Fibroblast of skin of right biceps (primary cell): ENCODE measurements around the gene NUDT16.
A peak's percentile ranks its signal among the peaks of the same experiment; 100 is the strongest.
"Not testable (repeated sequence)": the region's sequence is repeated elsewhere in the genome, so short reads cannot be mapped to it uniquely, and the experiment has no call there.

Experiments used
- DNase-seq: peaks from one replicate; pipeline ENCODE4 v3.0.0-alpha.2; 2013

The NUDT16 gene

DNA sequence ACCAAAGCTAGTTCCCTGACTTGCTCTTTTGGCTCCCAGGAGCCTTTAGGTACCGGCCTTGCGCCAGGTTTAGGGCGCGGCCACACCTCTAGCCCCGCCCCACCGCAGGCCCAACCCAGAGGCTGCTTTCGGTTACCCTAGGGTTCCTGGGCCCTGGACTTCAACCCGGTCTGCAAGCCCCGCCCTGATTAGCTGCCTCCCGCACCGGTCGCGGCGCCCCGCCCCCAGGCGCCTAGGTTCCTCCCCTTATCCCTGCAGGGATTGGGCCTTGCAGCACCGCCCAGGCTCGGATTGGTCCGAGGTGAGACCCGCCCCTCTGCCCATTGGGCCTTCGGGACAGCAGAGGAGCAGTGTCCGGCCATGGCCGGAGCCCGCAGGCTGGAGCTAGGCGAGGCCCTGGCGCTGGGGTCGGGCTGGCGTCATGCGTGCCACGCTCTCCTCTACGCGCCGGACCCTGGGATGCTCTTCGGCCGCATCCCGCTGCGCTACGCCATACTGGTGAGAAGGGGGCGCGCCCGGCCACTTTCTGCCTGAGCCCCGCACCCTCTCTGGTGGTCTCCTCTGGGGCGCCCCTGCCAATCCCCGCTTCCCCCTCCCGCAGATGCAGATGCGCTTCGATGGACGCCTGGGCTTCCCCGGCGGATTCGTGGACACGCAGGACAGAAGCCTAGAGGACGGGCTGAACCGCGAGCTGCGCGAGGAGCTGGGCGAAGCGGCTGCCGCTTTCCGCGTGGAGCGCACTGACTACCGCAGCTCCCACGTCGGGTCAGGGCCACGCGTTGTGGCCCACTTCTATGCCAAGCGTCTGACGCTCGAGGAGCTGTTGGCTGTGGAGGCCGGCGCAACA, at the start of gene NUDT16:
NUDT16 (plus strand) TSS at position 330 of the 847 bp plus-strand sequence; CDS start at position 361, 31 bp downstream.
- DNase-seq, result peak; percentile 97

DNA sequence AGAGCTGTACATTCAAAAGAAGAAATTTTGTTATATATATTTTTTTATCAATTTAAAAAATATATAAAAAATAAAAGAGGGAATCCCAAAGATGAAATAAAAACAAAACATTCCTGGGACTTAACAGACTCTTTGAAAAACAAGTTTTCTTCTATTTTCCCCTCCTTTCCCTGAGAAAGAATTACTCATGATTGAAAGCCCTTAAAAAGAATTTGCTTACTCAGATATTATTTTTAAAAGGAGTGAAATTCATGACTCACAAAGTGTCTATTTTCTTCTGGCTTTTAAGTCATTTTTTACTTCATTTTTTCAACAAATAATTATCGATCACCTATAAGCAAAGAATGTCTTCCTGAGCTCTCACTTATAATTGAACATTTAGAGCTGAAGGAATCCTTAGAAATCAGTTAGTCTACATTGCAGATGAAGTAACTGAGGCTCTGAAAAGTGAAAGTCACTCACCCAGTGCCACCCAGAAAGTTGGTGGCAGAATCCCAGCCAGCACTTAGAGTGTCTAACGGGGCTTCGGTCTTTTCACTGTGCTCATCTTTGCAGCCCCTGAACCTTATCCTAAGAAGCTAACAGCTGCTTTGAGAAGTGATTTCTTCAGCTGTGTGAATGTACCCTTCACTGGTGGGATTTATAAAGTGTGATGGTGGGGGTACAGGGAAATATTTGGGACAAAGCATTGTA, 42.5 kb upstream of the NUDT16 start:
- peak; percentile 44 for DNase-seq

DNA sequence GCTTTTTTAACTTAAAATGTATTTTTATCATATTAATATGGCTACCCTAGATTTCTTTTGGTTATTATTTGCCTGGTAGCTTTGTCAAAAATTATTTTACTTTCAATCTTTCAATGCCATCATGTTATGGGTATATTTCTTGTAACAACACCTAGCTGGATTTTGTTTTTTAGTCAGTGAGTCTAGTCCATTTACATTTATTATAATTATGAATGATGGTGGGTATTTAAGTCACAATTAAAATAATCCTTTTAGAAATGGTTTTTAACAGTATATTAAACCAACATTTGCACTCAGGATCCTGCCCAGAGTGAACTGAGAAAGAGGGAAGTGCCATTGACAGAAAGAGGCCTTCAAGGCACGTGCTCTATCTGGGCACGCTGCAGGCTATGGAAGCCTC, 39.8 kb upstream of the NUDT16 start:
- no peak for DNase-seq

GRCh38 chr3:131348911-131349310, 32.7 kb upstream of the NUDT16 start:
- no peak for DNase-seq

DNA sequence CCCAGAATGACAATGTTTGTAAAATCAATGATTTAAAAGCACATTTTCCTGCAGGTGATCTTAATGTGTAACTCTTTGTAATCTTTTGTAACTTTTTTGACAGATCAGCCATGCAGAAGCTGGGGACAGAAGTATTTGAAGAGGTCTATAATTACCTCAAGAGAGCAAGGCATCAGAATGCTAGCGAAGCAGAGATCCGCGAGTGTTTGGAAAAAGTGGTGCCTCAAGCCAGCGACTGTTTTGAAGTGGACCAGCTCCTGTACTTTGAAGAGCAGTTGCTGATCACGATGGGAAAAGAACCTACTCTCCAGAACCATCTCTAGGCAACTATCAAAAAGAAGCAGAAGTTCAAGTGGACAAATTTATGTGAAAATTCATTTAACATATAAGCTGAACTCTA, 32.1 kb upstream of the NUDT16 start:
- no peak for DNase-seq

- peak; percentile 74 for DNase-seq
Observed at GRCh38 chr3:131349946-131350347, 31.6 kb upstream of the NUDT16 start.

GRCh38 chr3:131350506-131350905, 31.1 kb upstream of the NUDT16 start:
- peak; percentile 47 for DNase-seq

DNA sequence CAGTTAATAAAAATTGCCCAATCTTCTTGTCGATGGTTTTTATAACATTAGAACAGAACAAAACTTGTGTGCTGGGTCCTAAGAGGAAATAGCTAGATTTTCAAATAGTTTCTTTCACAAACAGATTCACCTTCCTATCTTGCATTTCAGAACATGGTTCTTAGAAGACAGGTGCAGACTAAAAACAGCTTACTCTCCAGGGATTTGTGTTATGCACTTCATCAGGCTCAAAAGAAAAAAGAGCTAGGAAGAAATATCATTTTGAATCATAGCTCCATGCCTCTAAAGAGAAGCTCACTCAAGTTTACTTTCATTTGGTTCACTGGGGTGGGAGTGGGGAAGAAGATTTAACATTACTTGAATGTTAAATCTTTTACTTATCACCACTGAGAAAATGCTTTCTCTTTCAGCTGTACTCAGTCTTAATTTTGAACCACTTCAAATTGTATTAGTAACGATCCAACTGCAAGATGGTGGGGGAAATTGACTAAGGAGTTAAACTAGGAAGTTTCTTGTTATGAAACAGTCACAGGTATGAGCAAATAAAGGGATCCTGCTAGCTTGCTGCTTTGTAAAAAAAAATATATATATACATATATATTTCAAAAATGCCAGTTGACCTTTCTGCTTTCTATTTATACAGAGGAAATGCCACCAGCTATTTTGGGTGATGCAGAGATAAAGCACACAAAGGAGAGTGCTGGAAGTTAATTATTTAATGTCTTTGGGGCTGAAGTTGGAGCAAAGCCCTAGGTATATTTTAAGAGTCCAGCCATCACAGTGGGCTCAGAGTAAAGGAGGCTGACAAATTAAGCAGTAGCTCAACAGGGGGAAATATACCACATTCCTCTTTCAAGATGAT, 28.3 kb upstream of the NUDT16 start:
- DNase-seq, result no peak

DNA sequence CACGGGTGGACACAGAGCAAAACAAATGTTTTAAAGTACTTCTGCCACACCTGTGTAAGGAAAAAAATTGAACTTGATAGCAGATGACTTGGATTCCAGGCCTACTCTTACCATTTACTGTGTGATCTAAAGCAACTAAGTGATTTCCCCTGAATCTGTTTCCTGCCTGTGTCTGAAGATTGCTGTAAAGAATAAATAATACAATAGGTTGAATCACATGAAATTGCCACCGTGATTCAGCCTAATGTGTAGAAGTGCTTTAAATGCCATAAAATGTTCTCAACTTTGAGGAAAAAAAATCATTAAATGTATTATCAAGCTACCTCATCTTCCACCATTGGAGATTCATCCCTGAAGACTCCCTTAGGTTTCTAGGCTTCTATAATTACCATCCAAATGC, 27.6 kb upstream of the NUDT16 start:
- DNase-seq, result no peak

DNA sequence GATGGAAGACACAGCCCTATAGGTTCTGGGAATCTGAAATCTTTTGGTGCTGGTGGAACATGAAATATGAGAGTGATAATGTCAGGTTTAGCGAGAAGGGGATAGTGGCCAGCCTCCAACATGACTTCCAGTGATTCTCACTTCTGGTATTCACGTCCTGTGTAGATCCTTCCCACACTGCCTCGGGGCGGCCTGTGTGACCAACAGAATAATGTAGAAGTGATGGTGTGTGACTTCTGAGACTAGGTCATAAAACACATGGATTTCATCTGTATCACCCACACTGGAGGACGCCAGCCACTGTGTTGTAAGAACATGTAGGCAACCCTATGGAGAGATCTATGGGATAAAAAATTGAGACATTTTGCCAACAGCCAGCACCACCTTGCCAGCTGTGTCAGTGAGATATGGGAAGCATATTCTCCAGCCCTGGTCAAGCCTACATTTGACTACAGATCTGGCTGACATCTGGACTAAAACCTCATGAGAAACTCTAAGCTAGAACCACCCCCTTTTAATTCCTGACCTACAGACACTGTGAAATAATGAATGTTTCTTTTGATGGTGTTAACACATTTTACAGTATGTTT, 25.5 kb upstream of the NUDT16 start:
- DNase-seq, result peak; percentile 45

GRCh38 chr3:131357275-131357674, 24.3 kb upstream of the NUDT16 start:
- DNase-seq, result no peak

- DNase-seq, result no peak
Observed at GRCh38 chr3:131360191-131360755, 21.3 kb upstream of the NUDT16 start.

DNA sequence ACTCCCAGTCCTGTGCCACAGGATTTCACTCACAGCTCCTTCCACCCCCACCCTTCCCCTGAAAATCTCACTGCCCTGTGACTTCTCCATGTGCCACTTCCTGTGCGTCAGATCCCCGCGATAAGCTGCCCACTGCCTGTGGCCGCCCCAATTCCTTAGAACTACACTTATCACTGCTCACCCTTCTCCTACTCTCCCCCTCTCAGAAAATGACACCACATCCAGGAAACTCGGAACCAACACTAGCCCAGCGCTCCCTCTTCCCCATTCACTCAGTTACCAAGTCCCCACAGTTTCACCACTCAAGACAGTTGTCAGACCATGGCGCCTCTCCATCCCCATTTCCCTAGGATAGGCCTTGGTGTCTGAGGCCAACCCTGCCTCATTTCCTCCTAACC, 20.5 kb upstream of the NUDT16 start:
- DNase-seq, result not testable (repeated sequence)

DNA sequence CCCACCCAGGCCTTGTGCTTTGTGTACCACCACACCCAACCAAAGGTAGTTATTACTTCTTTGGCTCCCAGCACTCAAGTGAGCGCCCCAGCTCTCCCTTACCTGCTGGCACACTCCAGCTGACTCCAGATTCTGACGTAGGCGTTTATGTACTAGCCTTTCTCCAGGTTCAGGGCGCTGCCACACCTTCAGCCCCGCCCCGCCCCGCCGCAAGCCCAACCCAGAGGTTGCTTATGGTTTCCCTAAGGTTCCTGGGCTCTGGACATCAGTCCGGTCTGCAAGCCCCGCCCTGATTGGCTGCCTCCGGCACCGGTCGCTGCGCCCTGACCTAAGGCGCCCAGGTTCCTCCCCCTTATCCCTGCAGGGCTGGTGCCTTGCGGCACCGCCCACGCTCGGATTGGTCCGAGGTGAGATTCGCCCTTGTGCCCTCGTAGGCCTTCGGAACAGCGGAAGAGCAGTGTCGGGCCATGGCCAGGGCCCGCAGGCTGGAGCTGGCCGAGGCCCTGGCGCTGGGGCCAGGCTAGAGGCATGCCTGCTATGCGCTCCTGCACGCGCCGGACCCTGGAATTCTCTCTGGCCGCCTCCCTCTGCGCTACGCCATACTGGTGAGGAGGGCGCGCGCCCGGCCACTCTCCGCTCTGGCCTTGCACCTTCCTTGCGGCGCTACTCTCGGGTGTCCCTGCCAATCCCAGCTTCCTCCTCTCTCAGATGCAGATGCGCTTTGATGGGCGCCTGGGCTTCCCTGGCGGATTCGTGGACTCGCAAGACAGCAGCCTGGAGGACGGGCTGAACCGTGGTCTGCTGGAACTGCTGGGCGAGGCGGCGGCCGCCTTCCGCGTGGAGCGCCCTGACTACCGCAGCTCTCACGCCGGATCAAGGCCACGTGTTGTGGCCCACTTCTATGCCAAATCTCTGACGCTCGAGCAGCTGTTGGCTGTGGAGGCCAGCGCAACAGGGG, 19.8 kb upstream of the NUDT16 start:
- peak; percentile 26 for DNase-seq

DNA sequence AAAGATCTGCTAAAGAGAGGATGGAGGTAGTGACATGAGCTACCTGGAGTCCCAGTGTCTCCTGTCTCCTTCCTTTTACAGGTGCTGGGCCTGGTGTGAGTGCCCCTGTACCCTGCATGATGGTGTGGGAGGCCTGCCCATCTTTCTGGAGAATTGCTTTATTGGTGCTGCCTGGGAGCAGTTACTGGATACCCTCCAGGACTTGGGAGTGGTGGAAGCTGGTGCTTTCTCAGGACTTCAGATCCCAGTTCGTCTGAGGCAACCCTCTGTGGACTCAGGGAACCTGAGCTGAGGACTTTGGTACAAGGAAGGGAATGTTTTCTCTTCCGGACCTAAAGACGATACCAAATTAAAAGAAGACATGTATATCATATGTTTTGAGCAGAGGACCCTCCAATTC, 18.3 kb upstream of the NUDT16 start:
- DNase-seq, result no peak

GRCh38 chr3:131370935-131371687, 10.5 kb upstream of the NUDT16 start:
- DNase-seq, result no peak

GRCh38 chr3:131371688-131372066, 9.9 kb upstream of the NUDT16 start:
- no peak for DNase-seq

GRCh38 chr3:131374741-131375140, 6.8 kb upstream of the NUDT16 start:
- no peak for DNase-seq

GRCh38 chr3:131380821-131381444, 641 bp upstream of the NUDT16 start:
- DNase-seq, result not testable (repeated sequence)
